Neural crest cell (in vitro differentiated cells): ENCODE results near the gene KRT6A. TPM values are rescaled to one million over a fixed set of nuclear protein-coding genes. Genes with fewer than 3 reads are reported as not detected.

Source experiments
- DNase-seq: peaks from one replicate; pipeline ENCODE4 v3.0.0; 2021; ENCODE audit warnings: low read depth, mixed read lengths, low spot score
- H3K27ac Mint-ChIP-seq: one replicate; pipeline ENCODE4 v1.8.0; 2021; ENCODE audit warnings: mild to moderate bottlenecking, mixed read lengths; ENCODE audit not compliant: unreplicated experiment
- H3K27me3 Mint-ChIP-seq: 2 replicates; pipeline ENCODE4 v1.8.0; 2021; ENCODE audit warnings: low read depth, mild to moderate bottlenecking, mixed read lengths
- H3K36me3 Mint-ChIP-seq: 2 replicates; pipeline ENCODE4 v1.8.0; 2021; ENCODE audit warnings: low read depth, mild to moderate bottlenecking, mixed read lengths
- H3K4me1 Mint-ChIP-seq: 2 replicates; pipeline ENCODE4 v1.8.0; 2021; ENCODE audit warnings: mixed read lengths
- H3K4me3 Mint-ChIP-seq: one replicate; pipeline ENCODE4 v1.8.0; 2021; ENCODE audit warnings: mild to moderate bottlenecking, mixed read lengths
- H3K9me3 Mint-ChIP-seq: 2 replicates; pipeline ENCODE4 v1.8.0; 2021; ENCODE audit warnings: mixed read lengths
- long read RNA-seq: library from polyadenylated mRNA; unstranded; transcript quantifications from one replicate; pipeline ENCODE4 v2.0.0, GENCODE V29; 2020
- total RNA-seq: library from RNA; stranded (reverse); gene quantifications from 2 replicates; pipeline ENCODE4 v1.2.1, GENCODE V29; 2021
- TF ChIP-seq, protein P1 (sequence below): fragments of 200-600 bp; sonication (generic); conservative IDR thresholded peaks from 2 replicates; pipeline ENCODE4 v1.5.0; 2021; ENCODE audit warnings: antibody characterized with exemption, mild to moderate bottlenecking

Gene KRT6A
- total RNA-seq: not detected in 2 replicates
- long read RNA-seq: 0 reads

DNA sequence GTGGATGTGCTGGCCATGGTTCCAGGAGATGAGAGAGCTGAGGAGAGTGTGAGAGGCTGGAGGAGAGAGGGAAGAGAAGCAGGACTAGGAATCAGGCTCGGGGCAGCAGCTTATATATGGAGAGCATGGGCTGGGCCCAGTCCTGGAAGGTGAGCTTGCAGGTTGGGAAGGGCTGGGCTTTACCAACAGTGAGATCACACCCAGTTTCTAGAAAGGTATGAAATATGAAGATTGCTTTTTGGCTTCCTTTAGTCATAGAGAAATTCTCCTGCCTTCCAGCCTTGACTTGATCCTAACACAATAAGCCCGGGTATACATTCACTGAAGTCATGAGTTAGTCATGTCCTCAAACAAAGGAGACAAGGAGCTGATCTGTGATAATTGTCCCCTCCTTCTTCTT lies at the start of gene KRT6A:
Gene KRT6A (minus strand): TSS at position 86 of the 400 bp plus-strand sequence. CDS start 69 bp downstream, at position 17.
- Mint-ChIP-seq H3K4me1 (no peaks in the 10 kb centered on the region), H3K27ac (no peak within 1 kb of the TSS)

DNA sequence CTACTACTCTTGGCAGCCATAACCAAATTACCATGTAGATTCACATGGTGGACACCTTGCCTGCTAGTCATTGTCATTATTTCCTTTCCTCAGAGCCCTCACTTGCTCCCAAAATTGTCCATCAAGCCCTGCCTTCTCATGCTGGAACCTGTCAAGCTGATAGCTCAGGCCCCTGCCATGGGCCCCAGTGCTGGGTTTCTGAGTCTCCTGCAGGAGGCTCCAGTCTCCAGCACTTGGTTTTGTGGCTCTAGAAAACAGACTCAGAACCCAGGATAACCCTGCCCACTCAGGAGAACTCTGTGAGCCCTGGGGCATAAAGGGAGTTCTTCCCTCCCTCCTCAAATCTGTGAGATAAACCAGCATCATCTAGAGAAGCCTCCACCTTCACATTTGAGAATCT lies 49.1 kb upstream of the KRT6A start:
- Mint-ChIP-seq H3K36me3 (no peaks in the 10 kb centered on the region), H3K4me3 (no peak overlapping the region), H3K27me3 (peaks cover 10% of the 10 kb centered on the region), H3K9me3 (no peaks in the 10 kb centered on the region), H3K4me1 (no peaks in the 10 kb centered on the region), H3K27ac (no peak overlapping the region)
- TF ChIP-seq, protein P1, sequence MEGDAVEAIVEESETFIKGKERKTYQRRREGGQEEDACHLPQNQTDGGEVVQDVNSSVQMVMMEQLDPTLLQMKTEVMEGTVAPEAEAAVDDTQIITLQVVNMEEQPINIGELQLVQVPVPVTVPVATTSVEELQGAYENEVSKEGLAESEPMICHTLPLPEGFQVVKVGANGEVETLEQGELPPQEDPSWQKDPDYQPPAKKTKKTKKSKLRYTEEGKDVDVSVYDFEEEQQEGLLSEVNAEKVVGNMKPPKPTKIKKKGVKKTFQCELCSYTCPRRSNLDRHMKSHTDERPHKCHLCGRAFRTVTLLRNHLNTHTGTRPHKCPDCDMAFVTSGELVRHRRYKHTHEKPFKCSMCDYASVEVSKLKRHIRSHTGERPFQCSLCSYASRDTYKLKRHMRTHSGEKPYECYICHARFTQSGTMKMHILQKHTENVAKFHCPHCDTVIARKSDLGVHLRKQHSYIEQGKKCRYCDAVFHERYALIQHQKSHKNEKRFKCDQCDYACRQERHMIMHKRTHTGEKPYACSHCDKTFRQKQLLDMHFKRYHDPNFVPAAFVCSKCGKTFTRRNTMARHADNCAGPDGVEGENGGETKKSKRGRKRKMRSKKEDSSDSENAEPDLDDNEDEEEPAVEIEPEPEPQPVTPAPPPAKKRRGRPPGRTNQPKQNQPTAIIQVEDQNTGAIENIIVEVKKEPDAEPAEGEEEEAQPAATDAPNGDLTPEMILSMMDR: no peak
- no peak for DNase-seq

More for the DNA sequence above, at the start of gene KRT6A:
- no peaks in the 10 kb centered on the region for H3K36me3 Mint-ChIP-seq
- H3K4me3 Mint-ChIP-seq: no peak within 1 kb of the TSS
- TF ChIP-seq, protein P1: no peak
- H3K27me3 Mint-ChIP-seq: peaks cover 49% of the 10 kb centered on the region
- H3K9me3 Mint-ChIP-seq: no peaks in the 10 kb centered on the region
- DNase-seq: no peak

DNA sequence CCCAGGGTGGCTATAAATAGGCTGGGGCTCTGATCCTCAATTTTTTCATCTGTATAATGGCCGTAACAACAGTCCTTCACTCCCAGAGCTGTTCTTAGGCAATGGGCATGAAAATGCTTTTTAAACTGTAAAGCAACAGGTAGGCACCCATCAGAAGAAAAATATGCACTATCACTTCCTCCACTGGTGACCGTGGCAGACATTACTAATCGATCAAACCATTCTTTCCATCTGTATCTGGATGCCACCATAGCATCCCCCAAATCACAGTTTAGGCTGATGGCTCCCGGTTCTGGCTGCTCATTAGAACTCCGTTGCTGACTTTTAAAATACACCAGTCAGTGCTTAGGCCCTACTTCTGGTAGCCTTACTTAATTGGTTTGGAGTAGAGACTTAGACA lies 48.7 kb upstream of the KRT6A start:
- TF ChIP-seq, protein P1: no peak
- Mint-ChIP-seq H3K36me3 (no peaks in the 10 kb centered on the region), H3K27ac (no peak overlapping the region), H3K4me1 (no peaks in the 10 kb centered on the region), H3K4me3 (no peak overlapping the region), H3K27me3 (peaks cover 9% of the 10 kb centered on the region), H3K9me3 (no peaks in the 10 kb centered on the region)
- no peak for DNase-seq

DNA sequence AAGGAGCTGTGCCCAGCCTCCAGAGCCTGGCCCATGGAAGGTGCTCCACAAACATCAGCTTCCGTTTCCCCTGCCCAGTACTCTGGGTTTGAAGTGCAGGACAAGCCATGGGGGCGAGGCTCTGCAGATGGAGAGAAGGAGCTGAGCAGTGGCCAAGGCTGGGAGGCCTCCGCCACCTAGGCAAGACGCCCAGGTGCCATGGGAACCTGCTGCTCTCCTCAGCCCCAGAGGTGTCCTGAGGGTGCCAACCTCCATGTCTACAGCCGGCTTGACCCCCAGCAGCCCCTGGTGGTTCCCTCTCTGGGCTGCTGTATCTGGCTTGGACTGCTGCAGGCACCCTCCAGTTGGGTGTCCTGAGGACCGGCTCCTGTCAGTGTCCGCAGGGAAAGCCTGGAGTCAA lies 47.5 kb upstream of the KRT6A start:
- TF ChIP-seq, protein P1: no peak
- no peak overlapping the region for H3K27ac Mint-ChIP-seq
- no peak overlapping the region for H3K4me3 Mint-ChIP-seq
- H3K9me3 Mint-ChIP-seq: no peaks in the 10 kb centered on the region
- H3K4me1 Mint-ChIP-seq: no peaks in the 10 kb centered on the region
- H3K36me3 Mint-ChIP-seq: no peaks in the 10 kb centered on the region
- peaks cover 4% of the 10 kb centered on the region for H3K27me3 Mint-ChIP-seq
- DNase-seq: no peak

DNA sequence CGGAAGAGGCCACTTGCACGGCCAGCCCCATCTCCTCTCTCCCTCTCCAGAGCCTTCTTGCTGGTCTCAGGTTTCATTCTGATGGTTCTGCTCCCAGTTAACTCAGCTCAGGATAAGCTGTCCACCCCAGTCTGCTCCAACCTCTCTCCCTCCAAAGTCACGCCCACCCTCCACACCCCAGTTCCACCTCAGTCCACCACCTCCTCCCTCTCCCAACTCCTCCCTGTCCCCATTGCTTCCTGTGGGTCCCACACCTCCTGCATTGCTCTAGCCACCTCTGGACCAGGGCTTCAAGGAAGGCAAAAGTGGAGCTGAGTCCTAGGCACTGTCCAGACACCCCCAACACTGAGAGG lies 46.7 kb upstream of the KRT6A start:
- Mint-ChIP-seq H3K9me3 (no peaks in the 10 kb centered on the region), H3K4me1 (no peaks in the 10 kb centered on the region), H3K36me3 (no peaks in the 10 kb centered on the region), H3K4me3 (no peak overlapping the region), H3K27ac (no peak overlapping the region), H3K27me3 (no peaks in the 10 kb centered on the region)
- DNase-seq: no peak
- TF ChIP-seq, protein P1: no peak
